Upper lobe of left lung (tissue), 4 donors: ENCODE measurements around the gene SLC39A13.
A peak's percentile ranks its signal among the peaks of the same experiment; 100 is the strongest.

Experiments used
- CTCF ChIP-seq, 6 experiments: fragments of 450-650 bp in 4 of 6; fragments of 200-600 bp in 2 of 6; sonication (generic) in 2 of 6; IDR thresholded peaks; one replicate each; pipeline ENCODE4 v1.5.1; 2016 to 2019; ENCODE audit warnings: antibody characterized with exemption in 6 of 6
- EP300 ChIP-seq, 4 donors: sonication (generic); formaldehyde crosslinking; IDR thresholded peaks; one replicate each; pipeline ENCODE4 v1.5.1; 2017; ENCODE audit warnings: antibody characterized with exemption in 4 of 4, control low read depth in 2 of 4
- POLR2A ChIP-seq, 4 donors: fragments of 450-650 bp; IDR thresholded peaks; one replicate each; pipeline ENCODE4 v1.5.1; 2016 to 2017; ENCODE audit warnings: antibody characterized with exemption in 4 of 4, mild to moderate bottlenecking in 2 of 4

DNA sequence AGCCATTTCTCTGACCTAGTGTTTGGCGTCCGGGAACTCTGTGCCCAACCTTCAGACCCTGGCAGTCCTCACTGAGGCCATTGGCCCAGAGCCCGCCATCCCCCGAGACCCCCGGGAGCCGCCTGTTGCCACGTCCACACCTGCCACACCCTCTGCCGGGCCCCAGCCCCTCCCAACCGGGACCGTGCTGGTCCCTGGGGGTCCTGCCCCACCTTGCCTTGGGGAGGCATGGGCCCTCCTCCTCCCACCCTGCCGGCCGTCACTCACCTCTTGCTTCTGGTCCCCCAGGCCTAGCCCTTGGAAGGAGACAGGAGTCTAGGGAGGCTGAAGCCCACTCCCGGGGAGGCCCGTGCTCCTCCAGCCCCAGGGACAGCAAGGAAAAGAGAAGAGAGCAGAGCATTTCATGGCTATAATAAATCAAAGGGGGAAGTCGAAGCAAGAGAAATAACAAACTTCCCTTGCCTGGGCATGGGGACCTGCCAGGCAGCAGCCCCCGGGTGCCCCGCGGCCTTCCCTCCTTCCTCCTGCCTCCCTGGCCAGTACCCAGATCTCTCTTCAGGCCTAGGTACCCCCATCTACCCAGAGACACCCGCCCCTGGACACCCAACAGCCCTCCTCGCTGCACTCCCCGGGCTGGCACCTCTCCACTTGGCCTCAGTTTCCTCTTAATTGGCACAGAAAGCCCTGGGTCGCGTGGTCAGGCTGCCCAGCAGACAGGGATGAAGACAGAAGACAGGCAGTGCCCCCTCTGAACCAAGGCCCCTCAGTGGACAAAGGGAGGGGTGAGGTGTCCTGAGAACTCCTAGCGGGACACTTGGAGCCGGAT, 13.0 kb upstream of the SLC39A13 start:
- no peak for TF ChIP-seq CTCF (IDR thresholded peaks at IDR 0.05)
- TF ChIP-seq EP300 (IDR thresholded peaks at IDR 0.05) = no peak
- TF ChIP-seq POLR2A (IDR thresholded peaks at IDR 0.05) = peak in 1 of 4 donors; percentile 1
